ENCODE data around the gene MMADHC. TPM values are rescaled to one million over a fixed set of nuclear protein-coding genes. Genes with fewer than 3 reads are reported as not detected.
"Not testable (repeated sequence)": the region's sequence is repeated elsewhere in the genome, so short reads cannot be mapped to it uniquely, and the experiment has no call there.

MMADHC gene
- total and polyA plus RNA-seq, 2 donors (not counting 1 experiment from before 2014, with no cell fraction given): 26.8 to 55.9 TPM

GRCh38 chr2:149568138-149568537 is 19.4 kb downstream of the MMADHC start:
- intact Hi-C loops (cut with micrococcal nuclease): no loop called here
- H3K9me3 ChIP-seq (ENCODE audit: control extremely low read depth in 1 of 3, control insufficient read depth in 2 of 3, insufficient read depth in 1 of 3, low read length in 2 of 3): no peaks in the 10 kb centered on the region
- WGBS (ENCODE audit: insufficient coverage): no CpG with 5 or more reads among the region's 3 CpGs
- CTCF ChIA-PET: no interaction called here
- H3K36me3 ChIP-seq (replicated peaks in 1 of 2; ENCODE audit: control extremely low read depth in 1 of 2, control insufficient read depth in 1 of 2, extremely low read depth in 1 of 2, insufficient read depth in 2 of 2, low read length in 1 of 2): peaks cover 12 to 57% of the 10 kb centered on the region in 2 experiments
- no peak for DNase-seq
- no peak for ATAC-seq (ENCODE audit: low read depth)
- H3K27ac ChIP-seq (ENCODE audit: low read length in 2 of 2): no peak overlapping the region
- peaks cover 0 to 9% of the 10 kb centered on the region in 2 donors for H3K4me1 ChIP-seq (ENCODE audit: control insufficient read depth in 2 of 2, insufficient read depth in 2 of 2, low read length in 2 of 2)
- H3K27me3 ChIP-seq (replicated peaks in 1 of 4; ENCODE audit: control extremely low read depth in 1 of 4, control insufficient read depth in 3 of 4, insufficient read depth in 4 of 4, low read length in 3 of 4): no peaks in the 10 kb centered on the region
- POLR2A ChIA-PET: no interaction called here
- H3K9ac ChIP-seq (ENCODE audit: low read length): no peak overlapping the region
- TF ChIP-seq EZH2 (IDR thresholded peaks at IDR 0.05; ENCODE audit: borderline replicate concordance, insufficient read depth, low read depth, low read length, poor library complexity, severe bottlenecking) (no peak), CTCF (IDR thresholded peaks at IDR 0.05) (no peak)
- Mint-ChIP-seq H3K4me3 (no peak overlapping the region), H3K9me3 (ENCODE audit: insufficient read depth) (no peaks in the 10 kb centered on the region), H3K27me3 (no peaks in the 10 kb centered on the region), H3K4me1 (peaks cover 7% of the 10 kb centered on the region), H3K27ac (no peak overlapping the region)
- H4K20me1 ChIP-seq (ENCODE audit: control insufficient read depth, insufficient read depth, low read length, poor library complexity, severe bottlenecking): peaks cover 10% of the 10 kb centered on the region
- H2AFZ ChIP-seq (ENCODE audit: insufficient read depth, low read depth, low read length, poor library complexity, severe bottlenecking): no peak overlapping the region
- no peak overlapping the region for H3K4me2 ChIP-seq (replicated peaks; ENCODE audit: low read depth, low read length, poor library complexity, severe bottlenecking)
- H3K79me2 ChIP-seq (ENCODE audit: control insufficient read depth, insufficient read depth, low read length): no peaks in the 10 kb centered on the region
- H3K4me3 ChIP-seq (ENCODE audit: control extremely low read depth in 1 of 5, extremely low read depth in 1 of 5, insufficient read depth in 1 of 5, low read depth in 2 of 5, low read length in 4 of 5): no peak overlapping the region

GRCh38 chr2:149566652-149567051 is 20.9 kb downstream of the MMADHC start:
- H3K9me3 ChIP-seq (ENCODE audit: control extremely low read depth in 1 of 3, control insufficient read depth in 2 of 3, insufficient read depth in 1 of 3, low read length in 2 of 3): no peaks in the 10 kb centered on the region
- H3K27me3 Mint-ChIP-seq: no peaks in the 10 kb centered on the region
- H3K36me3 ChIP-seq (replicated peaks in 1 of 2; ENCODE audit: control extremely low read depth in 1 of 2, control insufficient read depth in 1 of 2, extremely low read depth in 1 of 2, insufficient read depth in 2 of 2, low read length in 1 of 2): peaks cover 10 to 47% of the 10 kb centered on the region in 2 experiments
- ChIA-PET CTCF (interaction anchor here (2.8 kb wide), 1 partner anchor 549 kb away, joined by 11 read pairs; no protein-coding TSS in a partner anchor), POLR2A (no interaction called here)
- TF ChIP-seq EZH2 (IDR thresholded peaks at IDR 0.05; ENCODE audit: borderline replicate concordance, insufficient read depth, low read depth, low read length, poor library complexity, severe bottlenecking) (no peak), CTCF (IDR thresholded peaks at IDR 0.05) (no peak)
- H3K79me2 ChIP-seq (ENCODE audit: control insufficient read depth, insufficient read depth, low read length): no peaks in the 10 kb centered on the region
- H4K20me1 ChIP-seq (ENCODE audit: control insufficient read depth, insufficient read depth, low read length, poor library complexity, severe bottlenecking): no peaks in the 10 kb centered on the region
- no peak overlapping the region for H3K9ac ChIP-seq (ENCODE audit: low read length)
- no peaks in the 10 kb centered on the region for H3K27me3 ChIP-seq (replicated peaks in 1 of 4; ENCODE audit: control extremely low read depth in 1 of 4, control insufficient read depth in 3 of 4, insufficient read depth in 4 of 4, low read length in 3 of 4)
- peaks cover 0 to 9% of the 10 kb centered on the region in 2 donors for H3K4me1 ChIP-seq (ENCODE audit: control insufficient read depth in 2 of 2, insufficient read depth in 2 of 2, low read length in 2 of 2)
- DNase-seq (no peak), ATAC-seq (ENCODE audit: low read depth) (no peak)
- no peak overlapping the region for H3K4me3 ChIP-seq (ENCODE audit: control extremely low read depth in 1 of 5, extremely low read depth in 1 of 5, insufficient read depth in 1 of 5, low read depth in 2 of 5, low read length in 4 of 5)
- H3K4me2 ChIP-seq (replicated peaks; ENCODE audit: low read depth, low read length, poor library complexity, severe bottlenecking): no peak overlapping the region
- H3K4me3 Mint-ChIP-seq: no peak overlapping the region
- H2AFZ ChIP-seq (ENCODE audit: insufficient read depth, low read depth, low read length, poor library complexity, severe bottlenecking): no peak overlapping the region
- peaks cover 10% of the 10 kb centered on the region for H3K4me1 Mint-ChIP-seq
- intact Hi-C loops (cut with micrococcal nuclease): no loop called here
- no peak overlapping the region for H3K27ac Mint-ChIP-seq
- no peaks in the 10 kb centered on the region for H3K9me3 Mint-ChIP-seq (ENCODE audit: insufficient read depth)
- no peak overlapping the region for H3K27ac ChIP-seq (ENCODE audit: low read length in 2 of 2)
- WGBS (ENCODE audit: insufficient coverage): 100% methylated on average over 1 of the region's 2 CpGs

- CTCF ChIA-PET: interaction anchor here (2.8 kb wide), 1 partner anchor 548 kb away, joined by 11 read pairs; no protein-coding TSS in a partner anchor
- intact Hi-C loops (cut with micrococcal nuclease); H3K4me2 ChIP-seq (replicated peaks; ENCODE audit: low read depth, low read length, poor library complexity, severe bottlenecking); H3K27ac ChIP-seq (ENCODE audit: low read length in 2 of 2); H3K9ac ChIP-seq (ENCODE audit: low read length); DNase-seq; H2AFZ ChIP-seq (ENCODE audit: insufficient read depth, low read depth, low read length, poor library complexity, severe bottlenecking); H3K4me3 Mint-ChIP-seq; H3K4me1 ChIP-seq (ENCODE audit: control insufficient read depth in 2 of 2, insufficient read depth in 2 of 2, low read length in 2 of 2); H4K20me1 ChIP-seq (ENCODE audit: control insufficient read depth, insufficient read depth, low read length, poor library complexity, severe bottlenecking); H3K27me3 ChIP-seq (replicated peaks in 1 of 4; ENCODE audit: control extremely low read depth in 1 of 4, control insufficient read depth in 3 of 4, insufficient read depth in 4 of 4, low read length in 3 of 4); H3K79me2 ChIP-seq (ENCODE audit: control insufficient read depth, insufficient read depth, low read length); H3K27me3 Mint-ChIP-seq; ATAC-seq (ENCODE audit: low read depth); H3K4me3 ChIP-seq (ENCODE audit: control extremely low read depth in 1 of 5, extremely low read depth in 1 of 5, insufficient read depth in 1 of 5, low read depth in 2 of 5, low read length in 4 of 5); H3K27ac Mint-ChIP-seq; H3K9me3 Mint-ChIP-seq (ENCODE audit: insufficient read depth); H3K9me3 ChIP-seq (ENCODE audit: control extremely low read depth in 1 of 3, control insufficient read depth in 2 of 3, insufficient read depth in 1 of 3, low read length in 2 of 3); POLR2A ChIA-PET: not testable (repeated sequence)
- H3K36me3 ChIP-seq (replicated peaks in 1 of 2; ENCODE audit: control extremely low read depth in 1 of 2, control insufficient read depth in 1 of 2, extremely low read depth in 1 of 2, insufficient read depth in 2 of 2, low read length in 1 of 2): peaks cover 10 to 43% of the 10 kb centered on the region in 2 experiments
- H3K4me1 Mint-ChIP-seq: peaks cover 10% of the 10 kb centered on the region
- 98% methylated on average over 7 of the region's 9 CpGs for WGBS (ENCODE audit: insufficient coverage)
Observed at GRCh38 chr2:149565625-149566024, 21.9 kb downstream of the MMADHC start.

Measured in B cell (primary cell).